Neural progenitor cell (in vitro differentiated cells): ENCODE measurements around the gene EVI5L.

Experiments
- EZH2 ChIP-seq: fragments of 200-600 bp; sonication (generic); IDR thresholded peaks from 2 replicates; pipeline ENCODE4 v1.6.1; 2017; ENCODE audit warnings: antibody characterized with exemption, mild to moderate bottlenecking, moderate library complexity
- EZH2phosphoT487 ChIP-seq: fragments of 200-600 bp; sonication (generic); IDR thresholded peaks from 2 replicates; pipeline ENCODE4 v1.6.1; 2017; ENCODE audit warnings: antibody characterized with exemption
- TF ChIP-seq, protein P1 (sequence below): fragments of 200-600 bp; sonication (generic); IDR thresholded peaks from 2 replicates; pipeline ENCODE4 v1.5.1; 2017; ENCODE audit warnings: antibody characterized with exemption, mild to moderate bottlenecking

DNA sequence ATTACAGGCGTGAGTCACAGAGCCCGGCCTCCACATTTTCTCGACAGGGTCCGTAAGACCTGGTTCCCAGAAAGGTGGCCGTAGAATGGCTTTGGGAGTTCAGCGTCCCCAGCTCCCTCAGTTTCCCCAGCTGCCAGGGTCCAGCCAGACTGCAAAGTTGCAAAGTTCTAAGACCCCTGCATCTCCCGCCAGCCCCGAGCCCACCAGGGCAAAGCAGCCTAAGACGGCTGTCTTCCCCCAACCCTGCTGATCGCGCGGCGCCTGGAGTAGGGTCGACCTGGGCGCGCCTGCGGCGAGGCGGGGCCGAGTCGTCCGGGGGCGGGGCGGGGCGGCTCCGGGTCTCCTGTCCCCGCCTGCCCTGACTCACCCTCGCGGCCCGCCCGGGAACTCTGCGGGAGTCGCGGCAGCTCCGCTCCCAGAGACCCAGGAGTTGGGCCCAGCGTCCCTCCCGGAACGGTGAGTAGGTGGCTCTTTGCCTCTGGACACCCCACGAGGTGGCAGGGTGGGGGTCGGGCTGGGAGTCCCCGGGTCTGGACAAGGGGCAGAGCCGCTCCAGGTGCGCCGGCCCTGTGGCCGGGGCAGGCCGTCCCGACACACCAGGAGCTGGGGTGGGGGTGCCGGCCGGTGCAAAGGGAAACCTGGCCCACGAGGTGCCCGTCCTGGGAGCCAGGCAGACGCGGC, 58.3 kb downstream of the EVI5L start, which contains the start of gene LRRC8E:
- TF ChIP-seq, protein P1, sequence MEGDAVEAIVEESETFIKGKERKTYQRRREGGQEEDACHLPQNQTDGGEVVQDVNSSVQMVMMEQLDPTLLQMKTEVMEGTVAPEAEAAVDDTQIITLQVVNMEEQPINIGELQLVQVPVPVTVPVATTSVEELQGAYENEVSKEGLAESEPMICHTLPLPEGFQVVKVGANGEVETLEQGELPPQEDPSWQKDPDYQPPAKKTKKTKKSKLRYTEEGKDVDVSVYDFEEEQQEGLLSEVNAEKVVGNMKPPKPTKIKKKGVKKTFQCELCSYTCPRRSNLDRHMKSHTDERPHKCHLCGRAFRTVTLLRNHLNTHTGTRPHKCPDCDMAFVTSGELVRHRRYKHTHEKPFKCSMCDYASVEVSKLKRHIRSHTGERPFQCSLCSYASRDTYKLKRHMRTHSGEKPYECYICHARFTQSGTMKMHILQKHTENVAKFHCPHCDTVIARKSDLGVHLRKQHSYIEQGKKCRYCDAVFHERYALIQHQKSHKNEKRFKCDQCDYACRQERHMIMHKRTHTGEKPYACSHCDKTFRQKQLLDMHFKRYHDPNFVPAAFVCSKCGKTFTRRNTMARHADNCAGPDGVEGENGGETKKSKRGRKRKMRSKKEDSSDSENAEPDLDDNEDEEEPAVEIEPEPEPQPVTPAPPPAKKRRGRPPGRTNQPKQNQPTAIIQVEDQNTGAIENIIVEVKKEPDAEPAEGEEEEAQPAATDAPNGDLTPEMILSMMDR: no peak
- TF ChIP-seq EZH2 (peak; percentile 34), EZH2phosphoT487 (no peak)
